Measurements from ENCODE around the gene TRIM2. TPM values are rescaled to one million over a fixed set of nuclear protein-coding genes. Genes with fewer than 3 reads are reported as not detected.

TRIM2 gene
- total RNA-seq, 2 donors from 2014 or later: 120 to 151 TPM

GRCh38 chr4:153216546-153216945 lies 12.3 kb downstream of the TRIM2 start:
- DNase-seq: no peak
- Histone ChIP-seq H3K27me3 (no peaks in the 10 kb centered on the region), H3K36me3 (no peaks in the 10 kb centered on the region), H3K9me3 (no peaks in the 10 kb centered on the region), H3K4me1 (no peaks in the 10 kb centered on the region), H3K27ac (no peak overlapping the region), H3K9ac (ENCODE audit: low read depth in 2 of 2, low read length in 2 of 2) (no peak overlapping the region), H3K4me3 (no peak overlapping the region)
- TF ChIP-seq CTCF (IDR thresholded peaks at IDR 0.05): no peak
- intact Hi-C loops (cut with DNase I): no loop called here

GRCh38 chr4:153217440-153217839 lies 13.2 kb downstream of the TRIM2 start:
- H3K27ac ChIP-seq: peak overlapping the region; percentile 23
- no peak overlapping the region for H3K4me3 ChIP-seq
- no peak for TF ChIP-seq CTCF (IDR thresholded peaks at IDR 0.05)

GRCh38 chr4:153218961-153219360 lies 14.7 kb downstream of the TRIM2 start:
- Histone ChIP-seq H3K9ac (ENCODE audit: low read depth in 2 of 2, low read length in 2 of 2) (peak overlapping the region in 1 of 2 donors; percentile 74), H3K9me3 (no peaks in the 10 kb centered on the region), H3K27ac (peak overlapping the region; percentile 88), H3K27me3 (no peaks in the 10 kb centered on the region), H3K4me1 (no peaks in the 10 kb centered on the region), H3K36me3 (no peaks in the 10 kb centered on the region), H3K4me3 (no peak overlapping the region)
- intact Hi-C loops (cut with DNase I): no loop called here
- TF ChIP-seq CTCF (IDR thresholded peaks at IDR 0.05): no peak
- DNase-seq: peak; percentile 77

More at GRCh38 chr4:153217440-153217839, 13.2 kb downstream of the TRIM2 start:
- intact Hi-C loops (cut with DNase I): no loop called here
- Histone ChIP-seq H3K27me3 (no peaks in the 10 kb centered on the region), H3K9ac (ENCODE audit: low read depth in 2 of 2, low read length in 2 of 2) (no peak overlapping the region), H3K36me3 (no peaks in the 10 kb centered on the region), H3K4me1 (no peaks in the 10 kb centered on the region), H3K9me3 (no peaks in the 10 kb centered on the region)
- no peak for DNase-seq

GRCh38 chr4:153220682-153221395 lies 16.6 kb downstream of the TRIM2 start:
- no peaks in the 10 kb centered on the region for H3K36me3 ChIP-seq
- H3K9ac ChIP-seq (ENCODE audit: low read depth in 2 of 2, low read length in 2 of 2): peak overlapping the region in 1 of 2 donors; percentile 68
- DNase-seq: no peak
- H3K4me1 ChIP-seq: no peaks in the 10 kb centered on the region
- no peak for TF ChIP-seq CTCF (IDR thresholded peaks at IDR 0.05)
- H3K27ac ChIP-seq: peak overlapping the region; percentile 88
- no peaks in the 10 kb centered on the region for H3K27me3 ChIP-seq
- intact Hi-C loops (cut with DNase I): no loop called here
- H3K9me3 ChIP-seq: no peaks in the 10 kb centered on the region
- no peak overlapping the region for H3K4me3 ChIP-seq

- TF ChIP-seq CTCF (IDR thresholded peaks at IDR 0.05): no peak
- peak overlapping the region; percentile 68 to 90 for H3K9ac ChIP-seq (ENCODE audit: low read depth in 2 of 2, low read length in 2 of 2)
- peak overlapping the region; percentile 88 for H3K27ac ChIP-seq
- no peaks in the 10 kb centered on the region for H3K27me3 ChIP-seq
- DNase-seq: peak; percentile 77
- H3K9me3 ChIP-seq: no peaks in the 10 kb centered on the region
- intact Hi-C loops (cut with DNase I): no loop called here
- no peaks in the 10 kb centered on the region for H3K4me1 ChIP-seq
- H3K4me3 ChIP-seq: peak overlapping the region; percentile 47
- no peaks in the 10 kb centered on the region for H3K36me3 ChIP-seq
Observed at GRCh38 chr4:153221783-153222706, 17.8 kb downstream of the TRIM2 start.

Data from colonic mucosa (tissue), 4 donors.